HG03103 (cell line): ENCODE results near the gene PTTG2.
"Not testable (repeated sequence)": the region's sequence is repeated elsewhere in the genome, so short reads cannot be mapped to it uniquely, and the experiment has no call there.

Experiments
- ATAC-seq: cut with Tn5 transposase; IDR thresholded peaks from one replicate; pipeline ENCODE4 v1.9.1; 2021; ENCODE audit warnings: low read depth; ENCODE audit not compliant: unreplicated experiment

The PTTG2 gene

DNA sequence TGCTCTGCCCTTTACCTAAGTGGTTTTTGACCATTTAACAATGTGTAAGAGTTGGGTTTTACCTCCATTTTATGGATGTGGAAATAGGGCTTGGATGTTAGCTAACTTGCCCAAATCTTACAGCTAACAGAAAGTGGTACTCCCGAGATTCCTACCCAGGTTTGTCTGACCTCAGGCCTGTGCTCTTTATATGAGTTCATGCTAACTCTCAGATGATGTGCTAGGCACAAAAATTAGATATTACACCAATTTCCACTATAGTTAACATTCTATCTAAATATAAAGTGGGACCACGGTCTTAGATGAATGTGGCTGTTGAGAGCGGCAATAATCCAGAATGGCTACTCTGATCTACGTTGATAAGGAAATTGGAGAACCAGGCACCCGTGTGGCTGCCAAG lies at the start of gene PTTG2:
Gene PTTG2 (plus strand): TSS at position 301 of the 400 bp plus-strand sequence. CDS start 37 bp downstream, at position 338.
- no peak for ATAC-seq

DNA sequence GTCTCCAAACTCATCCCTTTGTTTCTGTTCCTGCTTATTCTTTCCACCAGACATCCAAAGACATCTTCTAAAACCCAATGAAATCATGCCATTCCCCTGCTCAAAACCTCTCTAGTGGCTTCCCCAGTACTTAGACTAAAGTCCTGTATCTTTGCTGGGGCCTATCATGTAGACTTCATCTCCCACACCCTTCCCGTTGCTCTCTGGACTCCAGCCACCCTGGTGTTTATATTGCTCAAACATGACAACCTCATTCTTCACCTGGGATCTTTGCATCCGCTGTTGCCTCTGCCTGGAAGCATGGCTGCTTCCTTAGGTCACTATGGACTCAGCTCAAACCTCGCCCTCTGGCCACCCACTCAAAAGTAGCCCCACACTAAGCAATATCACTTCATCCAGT lies 45.7 kb upstream of the PTTG2 start:
- ATAC-seq: no peak

- no peak for ATAC-seq
Observed at GRCh38 chr4:37917388-37917787, 42.8 kb upstream of the PTTG2 start.

- ATAC-seq: no peak
Observed at GRCh38 chr4:37918653-37919052, 41.5 kb upstream of the PTTG2 start.

- ATAC-seq: no peak
Observed at GRCh38 chr4:37922328-37922727, 37.9 kb upstream of the PTTG2 start.

DNA sequence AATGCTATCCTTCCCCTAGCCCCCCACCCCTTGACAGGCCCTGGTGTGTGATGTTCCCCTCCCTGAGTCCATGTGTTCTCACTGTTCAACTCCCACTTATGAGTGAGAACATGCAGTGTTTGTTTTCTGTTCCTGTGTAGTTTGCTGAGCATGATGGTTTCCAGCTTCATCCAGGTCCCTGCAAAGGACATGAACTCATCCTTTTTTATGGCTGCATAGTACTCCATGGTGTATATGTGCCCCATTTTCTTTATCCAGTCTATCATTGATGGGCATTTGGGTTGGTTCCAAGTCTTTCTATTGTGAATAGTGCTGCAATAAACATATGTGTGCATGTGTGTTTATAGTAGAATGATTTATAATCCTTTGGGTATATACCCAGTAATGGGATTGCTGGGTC lies 37.1 kb upstream of the PTTG2 start:
- ATAC-seq: not testable (repeated sequence)

DNA sequence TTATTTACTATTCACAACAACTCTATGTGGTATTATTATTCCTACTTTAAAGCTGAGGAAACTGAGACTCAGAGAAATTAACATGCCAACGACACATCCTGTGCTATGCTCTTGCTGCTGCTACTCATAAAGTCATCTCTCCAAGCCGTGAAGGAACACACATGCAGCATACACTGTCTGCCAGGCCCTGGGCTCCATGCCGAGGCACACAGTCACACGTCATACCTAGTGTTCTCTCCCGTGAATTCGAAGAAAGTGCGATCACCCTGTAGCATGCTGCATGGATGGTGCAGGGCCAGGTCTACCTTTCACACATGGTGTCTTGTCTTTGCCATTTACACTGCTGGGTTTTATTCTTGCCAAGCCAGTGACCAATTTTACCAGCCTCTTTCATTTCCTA lies 35.3 kb upstream of the PTTG2 start:
- ATAC-seq: no peak

DNA sequence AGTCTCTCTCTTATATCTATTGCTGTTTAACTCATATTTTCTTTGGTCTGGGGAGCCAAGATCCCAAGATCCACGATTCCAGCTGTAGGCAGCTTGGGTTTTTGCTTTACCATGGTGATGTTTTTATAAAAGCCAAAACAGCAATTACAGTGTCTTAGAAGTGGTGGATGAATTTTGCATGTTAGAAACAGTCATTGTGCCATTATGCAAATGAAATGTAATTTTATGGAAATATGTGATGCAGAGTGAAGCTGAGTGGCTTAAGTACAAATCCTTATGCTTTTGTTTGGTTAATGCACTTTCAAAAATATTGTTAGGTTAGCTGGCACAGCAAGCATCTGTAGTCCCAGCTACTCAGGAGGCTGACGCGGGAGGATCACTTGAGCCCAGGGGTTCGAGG lies 32.8 kb upstream of the PTTG2 start:
- no peak for ATAC-seq

DNA sequence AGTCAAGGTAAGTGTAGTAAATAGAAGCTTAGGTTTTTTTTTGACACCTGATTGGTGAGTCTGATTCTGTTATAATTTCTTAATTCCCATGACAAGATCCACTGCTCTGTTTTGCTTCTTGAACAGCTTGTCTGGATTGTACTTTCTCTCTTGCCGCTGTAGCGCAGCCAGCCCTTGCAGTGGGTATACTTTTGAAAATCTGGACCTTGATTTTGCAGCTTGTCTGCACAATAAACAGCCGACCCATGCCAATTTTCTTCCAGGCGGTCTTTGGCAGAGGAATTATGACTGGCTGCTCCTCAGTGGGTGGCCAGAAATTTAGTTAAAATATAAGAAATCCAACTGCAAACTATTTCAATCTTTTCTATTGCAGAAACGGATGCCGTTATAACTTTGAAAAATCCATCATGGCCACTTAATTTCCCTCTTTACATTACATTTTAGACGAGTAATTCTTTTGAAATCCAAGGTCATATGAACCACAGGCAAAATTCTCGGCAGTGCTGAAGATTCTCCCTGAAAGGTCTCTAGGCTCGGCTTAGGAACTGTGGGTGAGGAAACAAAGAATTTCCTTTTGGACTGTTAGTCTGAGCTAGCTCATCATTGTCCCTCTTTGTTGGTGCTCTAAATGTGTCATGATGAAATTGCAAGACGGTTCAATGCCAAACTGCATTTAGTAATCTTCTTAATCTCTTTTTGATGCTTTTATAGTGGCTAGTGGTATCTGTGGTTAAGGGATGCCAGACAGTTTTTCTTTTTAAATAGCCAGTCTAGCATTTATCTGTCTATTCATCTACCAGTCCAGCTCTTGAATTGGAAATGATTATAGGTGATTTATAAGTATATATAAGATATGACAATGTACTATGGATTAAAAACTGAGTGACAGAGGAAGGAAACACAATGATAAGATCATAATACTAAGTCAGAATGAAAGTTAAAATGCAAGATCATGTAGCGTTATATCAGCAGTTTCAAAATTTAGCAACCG lies 31.5 kb upstream of the PTTG2 start:
- no peak for ATAC-seq

GRCh38 chr4:37934096-37934495 lies 26.1 kb upstream of the PTTG2 start:
- no peak for ATAC-seq

- ATAC-seq: no peak
Observed at GRCh38 chr4:37934609-37935008, 25.6 kb upstream of the PTTG2 start.

- no peak for ATAC-seq
Observed at GRCh38 chr4:37935026-37935425, 25.2 kb upstream of the PTTG2 start.

DNA sequence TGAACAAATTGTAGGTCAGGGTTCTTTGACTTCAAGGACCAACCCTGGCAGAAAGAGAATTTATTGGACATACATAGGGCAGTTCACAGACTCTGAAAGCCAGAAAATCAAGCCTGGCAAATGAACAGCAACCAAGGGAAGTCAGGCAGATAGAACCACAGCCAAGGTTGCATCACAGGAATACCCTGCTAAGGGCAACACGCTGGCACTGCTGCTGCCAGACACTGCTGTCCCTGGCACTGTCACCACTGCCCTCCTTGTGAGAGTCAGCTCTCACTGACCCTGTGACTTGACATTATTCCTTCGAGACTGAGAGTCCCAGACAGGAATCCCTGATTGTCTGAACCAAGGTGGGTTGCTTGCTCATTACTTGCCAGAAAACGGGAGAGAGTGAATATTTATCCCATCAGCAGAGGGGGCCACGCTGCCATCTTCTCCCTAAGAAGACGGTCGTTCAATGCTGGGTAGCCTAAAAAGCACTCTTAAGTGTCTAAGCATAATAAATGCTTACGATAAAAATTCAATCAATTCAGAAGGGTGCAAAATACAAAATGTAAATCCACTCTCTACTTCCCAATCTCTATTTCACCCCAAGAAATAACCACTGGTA lies 23.2 kb upstream of the PTTG2 start:
- no peak for ATAC-seq

GRCh38 chr4:37938208-37938607 lies 22.0 kb upstream of the PTTG2 start:
- no peak for ATAC-seq

DNA sequence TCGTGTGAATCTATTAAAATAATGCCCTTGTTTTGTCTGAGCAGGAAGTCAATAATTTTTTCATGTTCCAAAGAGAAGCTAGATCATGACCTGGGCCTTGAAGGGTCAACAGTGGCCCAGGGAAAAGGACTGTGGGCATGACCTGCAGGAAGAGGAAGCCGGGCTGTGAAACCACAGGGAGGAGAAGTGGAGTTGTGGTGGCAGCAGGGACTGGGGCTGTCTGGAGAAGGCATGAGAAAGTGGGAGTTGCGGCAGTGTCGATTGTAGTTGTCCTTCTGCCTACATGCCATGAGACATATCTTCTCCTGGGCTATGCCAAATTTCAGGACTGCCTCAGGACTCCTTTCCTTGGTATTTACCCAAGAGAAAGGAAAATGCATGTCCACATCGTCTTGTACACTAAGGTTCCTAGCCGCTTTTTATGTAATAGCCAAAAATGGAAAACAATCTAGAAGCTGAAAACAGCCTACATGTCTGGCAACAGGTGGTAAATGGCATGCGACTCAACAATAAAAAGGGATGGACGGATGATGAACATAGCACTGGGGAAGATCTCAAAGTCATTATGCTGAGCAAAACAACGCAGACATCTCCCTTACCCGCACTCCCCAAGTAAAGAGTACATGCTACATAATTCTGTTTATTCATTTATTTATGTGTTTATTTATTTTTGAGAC lies 13.6 kb upstream of the PTTG2 start:
- no peak for ATAC-seq

DNA sequence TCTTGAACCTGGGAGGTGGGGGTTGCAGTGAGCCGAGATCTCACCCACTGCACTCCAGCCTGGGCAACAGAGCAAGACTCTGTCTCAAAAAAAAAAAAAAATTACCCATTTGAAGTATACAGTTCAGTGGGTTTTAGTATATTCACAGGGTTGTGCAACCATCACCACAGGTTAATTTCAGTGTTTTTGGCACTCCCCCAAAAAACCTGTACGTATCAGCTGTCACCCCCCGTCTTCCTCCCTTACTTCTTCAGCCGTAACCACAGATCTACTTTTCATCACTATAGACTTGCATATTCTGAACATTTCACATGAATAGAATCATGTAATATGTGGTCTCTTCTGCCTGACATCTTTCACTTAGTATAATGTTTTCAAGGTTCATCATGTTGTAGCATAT lies 11.7 kb upstream of the PTTG2 start:
- no peak for ATAC-seq

- no peak for ATAC-seq
Observed at GRCh38 chr4:37949636-37950426, 10.4 kb upstream of the PTTG2 start.

GRCh38 chr4:37951461-37952352 lies 8.5 kb upstream of the PTTG2 start:
- ATAC-seq: no peak

GRCh38 chr4:37953156-37953555 lies 7.0 kb upstream of the PTTG2 start:
- ATAC-seq: no peak
